Left colon (tissue), 2 donors: ENCODE results near the gene ATP1A3. TPM values are rescaled to one million over a fixed set of nuclear protein-coding genes. Genes with fewer than 3 reads are reported as not detected.

Experiments used
- total RNA-seq, 2 donors: library from RNA; stranded (reverse); fragmentation: NEBNext Ultra II Directional; extraction: Animal tissue kit (Norgen Biotek cat#: 25700); gene quantifications; one replicate each; pipeline ENCODE4 v1.2.1, GENCODE V29; 2021
- donor health status: DM: no; HTN: no; CAD: no.
- donor health status: DM: yes; HTN: yes; CAD: no.

Gene ATP1A3
- total RNA-seq, 2 donors from 2014 or later, result 1.2 to 1.6 TPM

Other genes with a start within 250 kb of the ATP1A3 start
- 100 to 1,000 TPM; 485 to 596 TPM for gene CEACAM6, start 238.7 kb downstream of the ATP1A3 start, total RNA-seq
- 1 to 10 TPM; 1.2 to 4.8 TPM for gene CEACAM3, start 197.6 kb downstream of the ATP1A3 start, total RNA-seq
- gene LYPD4, start 149.5 kb downstream of the ATP1A3 start, total RNA-seq, result not detected
- not detected for gene DMRTC2, start 149.2 kb downstream of the ATP1A3 start, total RNA-seq
- gene RPS19, start 134.0 kb downstream of the ATP1A3 start, total RNA-seq, result 1,000 to 10,000 TPM; 1,474 to 1,504 TPM
- 10 to 100 TPM in 1 of 2 donors, 1 to 10 TPM in 1; 3.9 to 13.7 TPM for gene CD79A, start 117.0 kb downstream of the ATP1A3 start, total RNA-seq
- 10 to 100 TPM; 87.8 to 93.6 TPM for gene ARHGEF1, start 111.0 kb downstream of the ATP1A3 start, total RNA-seq
- 1 to 10 TPM; 1.1 to 1.7 TPM for gene ERFL, start 65.8 kb downstream of the ATP1A3 start, total RNA-seq
- 100 to 1,000 TPM; 177 to 196 TPM for gene RABAC1, start 34.9 kb downstream of the ATP1A3 start, total RNA-seq
- gene GRIK5, start 76.0 kb upstream of the ATP1A3 start, total RNA-seq, result 1 to 10 TPM; 1.0 to 2.6 TPM
- 10 to 100 TPM; 11.0 to 14.0 TPM for gene ZNF574, start 81.9 kb upstream of the ATP1A3 start, total RNA-seq
- gene POU2F2, start 138.2 kb upstream of the ATP1A3 start, total RNA-seq, result 1 to 10 TPM; 1.5 to 3.8 TPM
- 10 to 100 TPM; 20.5 to 42.2 TPM for gene DEDD2, start 223.4 kb upstream of the ATP1A3 start, total RNA-seq
- gene ZNF526, start 226.1 kb upstream of the ATP1A3 start, total RNA-seq, result 1 to 10 TPM; 8.1 to 8.7 TPM
- gene GSK3A, start 248.4 kb upstream of the ATP1A3 start, total RNA-seq, result 10 to 100 TPM; 40.9 to 43.3 TPM